Measurements from ENCODE around the gene NCKAP5. TPM values are rescaled to one million over a fixed set of nuclear protein-coding genes. Genes with fewer than 3 reads are reported as not detected.

Gene NCKAP5
- total and polyA plus RNA-seq, 9 donors = 0.80 to 2.7 (median 2.2) TPM

GRCh38 chr2:133497951-133498565 is 70.2 kb downstream of the NCKAP5 start:
- Histone ChIP-seq H3K36me3 (no peaks in the 10 kb centered on the region), H3K4me3 (no peak overlapping the region), H3K9me3 (no peaks in the 10 kb centered on the region), H3K27me3 (no peaks in the 10 kb centered on the region), H3K4me1 (ENCODE audit: insufficient read depth) (no peaks in the 10 kb centered on the region), H3K27ac (no peak overlapping the region)
- WGBS, 3 donors = 57 to 65% (median 64%) methylated on average over 6 of the region's 6 CpGs
- DNase-seq = no peak
- intact Hi-C loops (cut with DNase I) = no loop called here
- TF ChIP-seq, protein P1, sequence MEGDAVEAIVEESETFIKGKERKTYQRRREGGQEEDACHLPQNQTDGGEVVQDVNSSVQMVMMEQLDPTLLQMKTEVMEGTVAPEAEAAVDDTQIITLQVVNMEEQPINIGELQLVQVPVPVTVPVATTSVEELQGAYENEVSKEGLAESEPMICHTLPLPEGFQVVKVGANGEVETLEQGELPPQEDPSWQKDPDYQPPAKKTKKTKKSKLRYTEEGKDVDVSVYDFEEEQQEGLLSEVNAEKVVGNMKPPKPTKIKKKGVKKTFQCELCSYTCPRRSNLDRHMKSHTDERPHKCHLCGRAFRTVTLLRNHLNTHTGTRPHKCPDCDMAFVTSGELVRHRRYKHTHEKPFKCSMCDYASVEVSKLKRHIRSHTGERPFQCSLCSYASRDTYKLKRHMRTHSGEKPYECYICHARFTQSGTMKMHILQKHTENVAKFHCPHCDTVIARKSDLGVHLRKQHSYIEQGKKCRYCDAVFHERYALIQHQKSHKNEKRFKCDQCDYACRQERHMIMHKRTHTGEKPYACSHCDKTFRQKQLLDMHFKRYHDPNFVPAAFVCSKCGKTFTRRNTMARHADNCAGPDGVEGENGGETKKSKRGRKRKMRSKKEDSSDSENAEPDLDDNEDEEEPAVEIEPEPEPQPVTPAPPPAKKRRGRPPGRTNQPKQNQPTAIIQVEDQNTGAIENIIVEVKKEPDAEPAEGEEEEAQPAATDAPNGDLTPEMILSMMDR (IDR thresholded peaks at IDR 0.05) = no peak
- no peak for TF ChIP-seq EP300 (IDR thresholded peaks at IDR 0.05)
- TF ChIP-seq POLR2A (IDR thresholded peaks at IDR 0.05) = no peak

- no peak for DNase-seq
- intact Hi-C loops (cut with DNase I) = no loop called here
- Histone ChIP-seq H3K4me1 (ENCODE audit: insufficient read depth) (no peaks in the 10 kb centered on the region), H3K27ac (no peak overlapping the region), H3K36me3 (no peaks in the 10 kb centered on the region), H3K4me3 (no peak overlapping the region), H3K27me3 (no peaks in the 10 kb centered on the region), H3K9me3 (no peaks in the 10 kb centered on the region)
- TF ChIP-seq EP300 (IDR thresholded peaks at IDR 0.05) (no peak), POLR2A (IDR thresholded peaks at IDR 0.05) (no peak)
- TF ChIP-seq, protein P1 (IDR thresholded peaks at IDR 0.05) = no peak
- WGBS, 3 donors = 46 to 53% (median 50%) methylated on average over 3 of the region's 3 CpGs
Observed at GRCh38 chr2:133497270-133497893, 70.9 kb downstream of the NCKAP5 start.

GRCh38 chr2:133496501-133497269 is 71.6 kb downstream of the NCKAP5 start:
- H3K36me3 ChIP-seq = no peaks in the 10 kb centered on the region
- no peak overlapping the region for H3K27ac ChIP-seq
- no peaks in the 10 kb centered on the region for H3K9me3 ChIP-seq
- TF ChIP-seq, protein P1 (IDR thresholded peaks at IDR 0.05) = no peak
- no peak for TF ChIP-seq POLR2A (IDR thresholded peaks at IDR 0.05)
- TF ChIP-seq EP300 (IDR thresholded peaks at IDR 0.05) = no peak
- intact Hi-C loops (cut with DNase I) = no loop called here
- H3K27me3 ChIP-seq = no peaks in the 10 kb centered on the region
- H3K4me3 ChIP-seq = no peak overlapping the region
- DNase-seq = no peak
- 69 to 71% (median 69%) methylated on average over 3 of the region's 3 CpGs for WGBS, 3 donors
- H3K4me1 ChIP-seq (ENCODE audit: insufficient read depth) = no peaks in the 10 kb centered on the region

- Histone ChIP-seq H3K36me3 (no peaks in the 10 kb centered on the region), H3K27ac (no peak overlapping the region), H3K4me3 (no peak overlapping the region), H3K9me3 (no peaks in the 10 kb centered on the region), H3K27me3 (no peaks in the 10 kb centered on the region), H3K4me1 (ENCODE audit: insufficient read depth) (peaks cover 1% of the 10 kb centered on the region)
- 60 to 83% (median 75%) methylated on average over 5 of the region's 5 CpGs for WGBS, 3 donors
- intact Hi-C loops (cut with DNase I) = no loop called here
- no peak for DNase-seq
- TF ChIP-seq POLR2A (IDR thresholded peaks at IDR 0.05) = no peak
- TF ChIP-seq, protein P1 (IDR thresholded peaks at IDR 0.05) = no peak
- no peak for TF ChIP-seq EP300 (IDR thresholded peaks at IDR 0.05)
Observed at GRCh38 chr2:133495226-133495625, 73.0 kb downstream of the NCKAP5 start.

Measured in ovary (tissue), 9 donors.